NB4 (cell line): Measurements from ENCODE around the gene CD44.
"Not testable (repeated sequence)": the region's sequence is repeated elsewhere in the genome, so short reads cannot be mapped to it uniquely, and the experiment has no call there.

ENCODE experiments used
- DNase-seq: peaks from one replicate; pipeline ENCODE4 v3.0.0; 2010; ENCODE audit warnings: low read depth
- H3K4me3 ChIP-seq: one replicate; pipeline ENCODE4 v1.5.1; 2011; ENCODE audit warnings: mild to moderate bottlenecking, low read depth, low read length, moderate library complexity
- MYC ChIP-seq: IDR thresholded peaks from 2 replicates; pipeline ENCODE4 v1.6.1; 2011; ENCODE audit warnings: low read depth, low read length
- POLR2A ChIP-seq: IDR thresholded peaks from 2 replicates; pipeline ENCODE4 v1.6.1; 2011; ENCODE audit warnings: mild to moderate bottlenecking; ENCODE audit not compliant: insufficient read length; ENCODE audit errors: extremely low read depth
- TF ChIP-seq, protein P1 (sequence below): IDR thresholded peaks from one replicate; pipeline ENCODE4 v1.5.1; 2012; ENCODE audit warnings: low read depth, low read length
- TF ChIP-seq, protein P2 (sequence below): IDR thresholded peaks from 2 replicates; pipeline ENCODE4 v1.6.1; 2011; ENCODE audit warnings: low read depth, low read length

CD44 gene

DNA sequence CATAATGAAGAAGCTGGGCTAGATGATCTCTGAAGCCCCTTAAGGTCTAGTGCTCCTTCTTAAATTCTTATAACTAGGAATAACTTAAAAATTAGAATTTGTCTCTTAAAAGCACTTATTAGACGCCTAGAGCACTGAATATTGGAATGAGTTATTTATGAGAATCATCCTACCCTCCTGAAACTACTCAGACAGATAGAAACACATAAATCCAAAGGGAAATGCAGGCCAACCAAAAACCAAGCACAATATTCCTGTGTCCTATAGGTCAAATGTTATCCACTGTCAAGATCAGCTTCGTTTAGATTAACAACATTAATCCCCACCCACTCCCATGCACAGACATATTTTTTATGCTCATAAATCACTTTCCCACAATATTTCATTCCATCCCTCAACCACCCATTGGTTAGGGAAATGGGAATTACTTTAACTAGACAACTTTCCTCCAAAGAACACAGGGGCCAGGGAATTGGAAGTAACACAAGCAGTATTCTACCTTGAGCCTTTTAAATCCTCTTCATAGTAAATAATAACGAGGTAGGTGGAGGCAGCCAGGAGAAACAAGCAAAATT is 87.1 kb downstream of the CD44 start:
- DNase-seq: no peak
- TF ChIP-seq MYC: no peak
- TF ChIP-seq, protein P1, sequence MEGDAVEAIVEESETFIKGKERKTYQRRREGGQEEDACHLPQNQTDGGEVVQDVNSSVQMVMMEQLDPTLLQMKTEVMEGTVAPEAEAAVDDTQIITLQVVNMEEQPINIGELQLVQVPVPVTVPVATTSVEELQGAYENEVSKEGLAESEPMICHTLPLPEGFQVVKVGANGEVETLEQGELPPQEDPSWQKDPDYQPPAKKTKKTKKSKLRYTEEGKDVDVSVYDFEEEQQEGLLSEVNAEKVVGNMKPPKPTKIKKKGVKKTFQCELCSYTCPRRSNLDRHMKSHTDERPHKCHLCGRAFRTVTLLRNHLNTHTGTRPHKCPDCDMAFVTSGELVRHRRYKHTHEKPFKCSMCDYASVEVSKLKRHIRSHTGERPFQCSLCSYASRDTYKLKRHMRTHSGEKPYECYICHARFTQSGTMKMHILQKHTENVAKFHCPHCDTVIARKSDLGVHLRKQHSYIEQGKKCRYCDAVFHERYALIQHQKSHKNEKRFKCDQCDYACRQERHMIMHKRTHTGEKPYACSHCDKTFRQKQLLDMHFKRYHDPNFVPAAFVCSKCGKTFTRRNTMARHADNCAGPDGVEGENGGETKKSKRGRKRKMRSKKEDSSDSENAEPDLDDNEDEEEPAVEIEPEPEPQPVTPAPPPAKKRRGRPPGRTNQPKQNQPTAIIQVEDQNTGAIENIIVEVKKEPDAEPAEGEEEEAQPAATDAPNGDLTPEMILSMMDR: no peak
- TF ChIP-seq, protein P2, sequence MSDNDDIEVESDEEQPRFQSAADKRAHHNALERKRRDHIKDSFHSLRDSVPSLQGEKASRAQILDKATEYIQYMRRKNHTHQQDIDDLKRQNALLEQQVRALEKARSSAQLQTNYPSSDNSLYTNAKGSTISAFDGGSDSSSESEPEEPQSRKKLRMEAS: no peak
- no peak for TF ChIP-seq POLR2A
- no peak overlapping the region for H3K4me3 ChIP-seq

DNA sequence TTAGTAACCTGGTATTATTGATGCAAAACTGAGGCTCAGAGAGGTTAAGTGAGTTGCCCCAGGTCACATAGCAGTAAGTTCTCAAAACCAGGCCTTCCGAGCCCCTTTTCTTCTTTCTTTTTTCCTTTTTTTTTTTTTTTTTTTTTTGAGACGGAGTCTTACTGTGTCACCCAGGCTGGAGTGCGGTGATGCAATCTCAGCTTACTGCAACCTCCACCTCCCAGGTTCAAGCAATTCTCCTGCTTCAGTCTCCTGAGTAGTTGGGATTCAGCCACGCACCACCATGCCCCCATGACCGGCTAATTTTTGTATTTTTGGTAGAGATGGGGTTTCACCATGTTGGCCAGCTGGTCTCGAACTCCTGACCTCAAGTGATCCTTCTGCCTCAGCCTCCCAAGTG is 87.8 kb downstream of the CD44 start:
- not testable (repeated sequence) for DNase-seq, H3K4me3 ChIP-seq

DNA sequence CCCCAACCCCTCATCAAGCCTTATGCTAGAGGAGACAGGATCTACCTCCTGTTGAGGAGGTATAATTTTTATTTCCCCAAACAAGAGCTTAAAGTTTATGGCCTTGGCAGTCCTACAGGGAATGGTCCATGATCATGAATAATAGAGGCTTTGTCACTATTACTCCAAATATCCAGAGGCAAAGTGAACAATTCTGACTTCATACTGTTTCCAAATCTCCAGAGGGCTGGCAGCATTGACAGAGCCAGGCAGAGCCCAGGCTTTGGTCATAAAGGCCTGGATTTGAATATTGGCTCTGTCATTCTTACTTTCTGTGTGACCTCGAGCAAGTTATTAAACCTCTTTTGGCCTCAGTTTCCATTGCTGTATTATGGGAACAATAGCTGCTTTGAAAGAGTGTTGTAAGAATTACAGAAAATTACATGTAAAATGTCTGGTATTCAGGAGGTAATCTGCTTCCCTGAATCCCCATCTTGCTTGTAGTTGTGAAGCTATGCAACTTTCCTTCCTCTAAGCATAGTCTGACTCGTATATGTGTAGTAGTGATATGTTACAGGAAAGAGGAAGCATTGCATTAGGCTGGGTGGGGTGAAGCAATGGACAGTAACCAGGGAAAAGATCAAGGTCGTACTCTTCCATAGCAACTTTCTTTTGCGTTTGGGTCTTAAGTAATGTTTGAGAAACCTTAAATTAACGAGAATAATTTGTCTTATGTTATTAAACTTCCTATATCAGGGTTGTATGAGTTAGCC is 88.8 kb downstream of the CD44 start:
- H3K4me3 ChIP-seq: no peak overlapping the region
- TF ChIP-seq MYC: no peak
- no peak for TF ChIP-seq POLR2A
- TF ChIP-seq, protein P2: no peak
- TF ChIP-seq, protein P1: no peak
- DNase-seq: peak; percentile 63

DNA sequence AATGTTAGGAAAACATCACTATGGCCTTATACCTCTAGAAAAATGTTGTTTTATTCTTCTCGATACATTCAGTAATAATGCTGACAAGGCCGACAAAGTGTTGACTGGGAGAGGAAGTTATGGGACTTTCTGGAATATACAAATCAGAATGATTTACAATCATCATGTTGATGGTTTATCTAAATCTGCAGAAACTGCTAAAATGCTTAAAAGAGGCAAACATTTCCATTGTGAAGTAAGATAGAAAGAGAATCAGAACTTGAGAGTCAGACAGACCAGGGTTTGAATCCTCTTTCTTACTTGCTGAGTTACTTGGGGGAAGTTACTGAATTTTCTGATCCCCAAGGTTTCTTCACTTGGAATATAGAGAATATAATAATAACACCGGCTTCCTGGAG is 89.4 kb downstream of the CD44 start:
- TF ChIP-seq POLR2A (no peak), MYC (no peak)
- TF ChIP-seq, protein P2: no peak
- TF ChIP-seq, protein P1: no peak
- no peak for DNase-seq
- H3K4me3 ChIP-seq: no peak overlapping the region

DNA sequence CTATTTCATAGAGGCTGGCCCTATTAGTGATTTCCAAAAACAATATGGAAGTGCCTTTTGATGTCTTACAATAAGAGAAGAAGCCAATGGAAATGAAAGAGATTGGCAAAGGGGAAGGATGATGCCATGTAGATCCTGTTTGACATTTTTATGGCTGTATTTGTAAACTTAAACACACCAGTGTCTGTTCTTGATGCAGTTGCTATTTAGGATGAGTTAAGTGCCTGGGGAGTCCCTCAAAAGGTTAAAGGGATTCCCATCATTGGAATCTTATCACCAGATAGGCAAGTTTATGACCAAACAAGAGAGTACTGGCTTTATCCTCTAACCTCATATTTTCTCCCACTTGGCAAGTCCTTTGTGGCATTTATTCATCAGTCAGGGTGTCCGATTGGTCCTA is 91.4 kb downstream of the CD44 start:
- TF ChIP-seq MYC (no peak), POLR2A (no peak)
- TF ChIP-seq, protein P2: no peak
- TF ChIP-seq, protein P1: no peak
- no peak for DNase-seq

DNA sequence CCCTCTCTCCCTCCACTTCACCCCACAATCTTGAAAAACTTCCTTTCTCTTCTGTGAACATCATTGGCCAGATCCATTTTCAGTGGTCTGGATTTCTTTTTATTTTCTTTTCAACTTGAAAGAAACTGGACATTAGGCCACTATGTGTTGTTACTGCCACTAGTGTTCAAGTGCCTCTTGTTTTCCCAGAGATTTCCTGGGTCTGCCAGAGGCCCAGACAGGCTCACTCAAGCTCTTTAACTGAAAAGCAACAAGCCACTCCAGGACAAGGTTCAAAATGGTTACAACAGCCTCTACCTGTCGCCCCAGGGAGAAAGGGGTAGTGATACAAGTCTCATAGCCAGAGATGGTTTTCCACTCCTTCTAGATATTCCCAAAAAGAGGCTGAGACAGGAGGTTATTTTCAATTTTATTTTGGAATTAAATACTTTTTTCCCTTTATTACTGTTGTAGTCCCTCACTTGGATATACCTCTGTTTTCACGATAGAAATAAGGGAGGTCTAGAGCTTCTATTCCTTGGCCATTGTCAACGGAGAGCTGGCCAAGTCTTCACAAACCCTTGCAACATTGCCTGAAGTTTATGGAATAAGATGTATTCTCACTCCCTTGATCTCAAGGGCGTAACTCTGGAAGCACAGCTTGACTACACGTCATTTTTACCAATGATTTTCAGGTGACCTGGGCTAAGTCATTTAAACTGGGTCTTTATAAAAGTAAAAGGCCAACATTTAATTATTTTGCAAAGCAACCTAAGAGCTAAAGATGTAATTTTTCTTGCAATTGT is 92.3 kb downstream of the CD44 start:
- H3K4me3 ChIP-seq: no peak overlapping the region
- no peak for DNase-seq
- no peak for TF ChIP-seq POLR2A
- TF ChIP-seq, protein P1: no peak
- TF ChIP-seq, protein P2: no peak
- TF ChIP-seq MYC: no peak

More for the DNA sequence above, 91.4 kb downstream of the CD44 start:
- no peak overlapping the region for H3K4me3 ChIP-seq
